Esophagus squamous epithelium (tissue), 5 donors: ENCODE data around the gene PTPRJ. TPM values are rescaled to one million over a fixed set of nuclear protein-coding genes. Genes with fewer than 3 reads are reported as not detected.

Experiments
- DNase-seq: peaks from one replicate; lab custom pipeline; 2025; lab: John Stamatoyannopoulos, UW
- H3K27ac ChIP-seq, 4 donors: fragments of 200-600 bp; sonication (generic); one replicate each; pipeline ENCODE4 v1.5.1; 2016 to 2019; ENCODE audit warnings: mild to moderate bottlenecking in 1 of 4
- H3K27me3 ChIP-seq, 4 donors: fragments of 200-600 bp; sonication (generic); 1 replicate in 3 of 4; 2 replicates in 1 of 4; pipeline versions ENCODE4 v1.5.1 to v1.6.0; 2017 to 2021; ENCODE audit warnings: antibody characterized with exemption in 1 of 4
- H3K36me3 ChIP-seq, 3 donors: fragments of 200-600 bp; sonication (generic); one replicate each; pipeline ENCODE4 v1.5.1; 2016 to 2019
- H3K4me1 ChIP-seq, 3 donors: fragments of 200-600 bp; sonication (generic); one replicate each; pipeline ENCODE4 v1.5.1; 2017 to 2019
- H3K4me3 ChIP-seq, 4 donors: fragments of 200-600 bp; sonication (generic); 1 replicate in 3 of 4; 2 replicates in 1 of 4; pipeline ENCODE4 v1.5.1; 2016 to 2019; ENCODE audit warnings: mild to moderate bottlenecking in 2 of 4, moderate library complexity in 1 of 4
- H3K9me3 ChIP-seq, 3 donors: fragments of 200-600 bp; sonication (generic); one replicate each; pipeline ENCODE4 v1.5.1; 2016 to 2019
- POLR2A ChIP-seq, 4 donors: fragments of 450-650 bp; IDR thresholded peaks; one replicate each; pipeline ENCODE4 v1.6.1; 2017; ENCODE audit warnings: antibody characterized with exemption in 4 of 4, mild to moderate bottlenecking in 4 of 4, moderate library complexity in 3 of 4
- WGBS, 2 donors: methylation state at CpG; one replicate each; pipeline ENCODE4 v1.1.5; 2018; 5-methylcytosine and 5-hydroxymethylcytosine counted together
- intact Hi-C: fragments of 100-400 bp; cut with DNase I; formaldehyde crosslinking; loops from one replicate; pipeline ENCODE4 v1.15.0; 2022
- total RNA-seq, 4 donors: library from RNA; depleted of rRNA; stranded (reverse); fragments of >200 nt; gene quantifications; one replicate each; pipeline ENCODE4 v1.1.0, GENCODE V29; 2016
- TF ChIP-seq, protein P1 (sequence below), 6 experiments: fragments of 450-650 bp in 4 of 6; fragments of 200-600 bp in 2 of 6; sonication (generic) in 2 of 6; IDR thresholded peaks; one replicate each; pipeline ENCODE4 v1.5.1; 2016 to 2019; ENCODE audit warnings: antibody characterized with exemption in 6 of 6, mild to moderate bottlenecking in 4 of 6, moderate library complexity in 4 of 6
- donor health status: DM: yes; HTN: yes; CAD: no.

The PTPRJ gene
- total RNA-seq, 4 donors from 2014 or later: 1.7 to 11.6 (median 3.4) TPM

DNA sequence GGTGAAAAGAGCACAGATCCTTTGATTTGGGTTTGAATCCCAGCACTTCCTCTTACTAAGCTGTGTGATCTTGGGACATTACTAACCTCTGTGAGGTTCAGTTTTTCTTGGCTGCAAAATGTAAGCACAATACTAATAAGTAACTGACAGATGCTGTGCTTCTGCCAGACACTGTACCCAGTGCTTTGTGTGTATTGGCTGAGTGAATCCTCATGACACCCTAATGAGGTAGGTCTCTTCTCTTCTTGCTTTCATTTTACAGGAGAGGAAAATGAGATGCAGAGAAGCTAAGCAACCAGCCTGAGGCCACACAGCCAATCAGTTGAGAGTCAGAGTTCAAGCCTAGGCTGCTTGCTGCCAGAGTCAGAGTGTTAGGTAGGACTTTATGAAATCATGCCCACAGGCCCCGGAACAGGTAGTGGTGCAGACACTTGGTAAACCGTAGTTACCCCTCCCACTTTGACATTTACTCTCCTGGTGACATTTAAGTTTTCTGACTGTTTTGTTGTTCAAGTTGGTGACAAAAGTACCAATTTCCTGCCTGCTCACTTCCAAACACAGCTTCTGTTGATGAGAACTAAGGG is 21.2 kb downstream of the PTPRJ start:
- no peaks in the 10 kb centered on the region for H3K36me3 ChIP-seq
- intact Hi-C loops: no loop called here
- peak overlapping the region in 3 of 4 donors; percentile 29 to 53 (median 40) for H3K27ac ChIP-seq

DNA sequence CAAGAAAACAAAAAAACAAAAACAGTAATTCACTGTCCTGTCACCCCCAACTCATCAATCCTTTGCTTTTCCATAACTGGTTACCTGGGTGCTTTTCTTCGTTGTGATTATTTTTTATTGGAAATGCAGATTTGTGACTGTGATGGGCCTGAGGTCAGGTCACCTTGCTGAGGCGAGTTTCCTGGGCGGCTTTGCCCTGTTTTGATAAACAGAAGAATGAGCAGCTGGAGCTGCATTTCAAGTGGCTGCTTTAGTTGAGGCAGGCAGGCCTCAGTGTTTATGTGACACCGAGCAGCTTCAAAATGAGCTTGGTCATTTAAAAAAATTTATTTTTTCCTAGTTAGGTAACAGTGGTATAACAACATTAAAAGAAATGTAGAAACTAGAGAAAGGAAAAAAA is 22.2 kb downstream of the PTPRJ start:
- WGBS, 2 donors: 65 to 84% methylated on average over 4 of the region's 4 CpGs
- peak overlapping the region in 3 of 4 donors; percentile 40 to 69 (median 53) for H3K27ac ChIP-seq

More for the DNA sequence above, 21.2 kb downstream of the PTPRJ start:
- no peak for DNase-seq
- TF ChIP-seq, protein P1, sequence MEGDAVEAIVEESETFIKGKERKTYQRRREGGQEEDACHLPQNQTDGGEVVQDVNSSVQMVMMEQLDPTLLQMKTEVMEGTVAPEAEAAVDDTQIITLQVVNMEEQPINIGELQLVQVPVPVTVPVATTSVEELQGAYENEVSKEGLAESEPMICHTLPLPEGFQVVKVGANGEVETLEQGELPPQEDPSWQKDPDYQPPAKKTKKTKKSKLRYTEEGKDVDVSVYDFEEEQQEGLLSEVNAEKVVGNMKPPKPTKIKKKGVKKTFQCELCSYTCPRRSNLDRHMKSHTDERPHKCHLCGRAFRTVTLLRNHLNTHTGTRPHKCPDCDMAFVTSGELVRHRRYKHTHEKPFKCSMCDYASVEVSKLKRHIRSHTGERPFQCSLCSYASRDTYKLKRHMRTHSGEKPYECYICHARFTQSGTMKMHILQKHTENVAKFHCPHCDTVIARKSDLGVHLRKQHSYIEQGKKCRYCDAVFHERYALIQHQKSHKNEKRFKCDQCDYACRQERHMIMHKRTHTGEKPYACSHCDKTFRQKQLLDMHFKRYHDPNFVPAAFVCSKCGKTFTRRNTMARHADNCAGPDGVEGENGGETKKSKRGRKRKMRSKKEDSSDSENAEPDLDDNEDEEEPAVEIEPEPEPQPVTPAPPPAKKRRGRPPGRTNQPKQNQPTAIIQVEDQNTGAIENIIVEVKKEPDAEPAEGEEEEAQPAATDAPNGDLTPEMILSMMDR (IDR thresholded peaks at IDR 0.05): no peak
- TF ChIP-seq POLR2A (IDR thresholded peaks at IDR 0.05): peak in 1 of 4 donors; percentile 29
- Histone ChIP-seq H3K4me3 (no peak overlapping the region), H3K27me3 (no peaks in the 10 kb centered on the region), H3K9me3 (no peaks in the 10 kb centered on the region), H3K4me1 (peaks cover 4 to 47% (median 4%) of the 10 kb centered on the region in 3 donors)
- 44 to 67% methylated on average over 2 of the region's 2 CpGs for WGBS, 2 donors

DNA sequence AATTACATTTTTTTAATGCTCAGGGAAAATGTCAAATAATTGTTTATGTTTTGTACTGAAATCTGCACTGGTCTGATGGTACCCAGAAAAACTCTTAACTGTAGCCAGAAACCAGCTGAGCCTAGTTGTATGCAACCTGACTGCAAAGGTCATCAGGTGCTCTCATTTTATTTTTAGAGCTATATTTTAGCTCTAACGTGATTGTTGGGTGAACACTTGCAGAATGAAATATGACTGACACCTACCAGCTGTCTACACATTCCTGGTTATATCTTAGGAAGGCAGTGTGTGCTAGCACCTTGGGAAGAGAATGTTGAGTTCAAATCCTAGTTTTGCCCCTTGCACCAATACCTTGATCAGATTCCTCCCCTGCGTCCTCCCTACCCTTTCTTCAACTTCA is 23.6 kb downstream of the PTPRJ start:
- Histone ChIP-seq H3K9me3 (no peaks in the 10 kb centered on the region), H3K27ac (peak overlapping the region in 2 of 4 donors; percentile 7 to 9), H3K36me3 (no peaks in the 10 kb centered on the region), H3K27me3 (no peaks in the 10 kb centered on the region), H3K4me3 (no peak overlapping the region), H3K4me1 (peaks cover 4 to 46% (median 5%) of the 10 kb centered on the region in 3 donors)
- 71 to 78% methylated on average over 2 of the region's 2 CpGs for WGBS, 2 donors
- TF ChIP-seq, protein P1 (IDR thresholded peaks at IDR 0.05): no peak
- no peak for TF ChIP-seq POLR2A (IDR thresholded peaks at IDR 0.05)
- no peak for DNase-seq
- intact Hi-C loops: no loop called here

More for the DNA sequence above, 22.2 kb downstream of the PTPRJ start:
- Histone ChIP-seq H3K27me3 (no peaks in the 10 kb centered on the region), H3K36me3 (no peaks in the 10 kb centered on the region), H3K4me1 (peaks cover 4 to 51% (median 5%) of the 10 kb centered on the region in 3 donors), H3K9me3 (no peaks in the 10 kb centered on the region), H3K4me3 (no peak overlapping the region)
- intact Hi-C loops: no loop called here
- TF ChIP-seq, protein P1 (IDR thresholded peaks at IDR 0.05): no peak
- TF ChIP-seq POLR2A (IDR thresholded peaks at IDR 0.05): no peak
- DNase-seq: no peak

DNA sequence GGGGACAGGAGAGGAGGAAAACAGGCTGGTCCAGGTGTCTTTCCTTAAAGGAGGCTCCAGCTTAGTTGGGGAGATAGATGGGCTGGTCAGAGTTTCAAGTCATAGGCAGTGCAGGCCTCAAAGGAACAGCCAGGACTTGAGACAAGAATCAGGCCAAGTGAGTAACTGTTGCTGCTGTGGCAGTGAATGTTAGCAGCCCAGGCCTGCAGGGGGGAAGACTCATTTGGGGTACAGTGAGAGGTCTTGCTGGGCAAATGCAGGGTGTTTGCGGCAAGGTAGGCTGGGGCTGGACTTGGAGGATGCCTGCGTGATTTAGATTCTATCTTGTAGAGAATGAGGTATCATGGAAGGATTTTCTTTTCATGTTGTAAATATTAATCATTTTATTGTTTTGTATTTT is 24.1 kb downstream of the PTPRJ start:
- H3K27me3 ChIP-seq: no peaks in the 10 kb centered on the region
- TF ChIP-seq, protein P1 (IDR thresholded peaks at IDR 0.05): no peak
- DNase-seq: no peak
- H3K27ac ChIP-seq: peak overlapping the region in 2 of 4 donors; percentile 7 to 9
- intact Hi-C loops: no loop called here
- WGBS, 2 donors: 89% methylated on average over 2 of the region's 2 CpGs
- no peaks in the 10 kb centered on the region for H3K36me3 ChIP-seq
- H3K4me1 ChIP-seq: peaks cover 4 to 41% (median 5%) of the 10 kb centered on the region in 3 donors
- H3K9me3 ChIP-seq: no peaks in the 10 kb centered on the region
- no peak overlapping the region for H3K4me3 ChIP-seq

DNA sequence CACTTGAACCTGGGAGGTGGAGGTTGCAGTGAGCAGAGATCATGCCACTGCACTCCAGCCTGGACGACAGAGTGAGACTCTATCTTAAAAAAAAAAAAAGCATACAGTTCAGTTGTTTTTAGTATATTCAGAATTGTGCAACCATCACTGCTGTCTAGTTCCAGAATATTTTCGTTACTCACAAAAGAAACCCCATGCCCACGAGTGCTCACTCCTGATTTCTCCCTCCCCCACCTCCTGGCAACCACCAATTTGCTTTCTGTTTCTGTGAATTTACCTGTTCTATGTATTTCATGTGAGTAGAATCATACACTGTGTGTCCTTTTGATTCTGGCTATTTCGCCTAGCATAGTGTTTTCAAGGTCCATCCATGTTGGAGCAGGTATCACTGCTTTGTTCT is 24.8 kb downstream of the PTPRJ start:
- no peaks in the 10 kb centered on the region for H3K27me3 ChIP-seq
- 45 to 52% methylated on average over 4 of the region's 4 CpGs for WGBS, 2 donors
- peak overlapping the region in 2 of 4 donors; percentile 5 to 45 for H3K27ac ChIP-seq
- peaks cover 4 to 41% (median 5%) of the 10 kb centered on the region in 3 donors for H3K4me1 ChIP-seq
- intact Hi-C loops: no loop called here
- H3K36me3 ChIP-seq: no peaks in the 10 kb centered on the region
- no peaks in the 10 kb centered on the region for H3K9me3 ChIP-seq
- TF ChIP-seq, protein P1 (IDR thresholded peaks at IDR 0.05): no peak
- no peak for TF ChIP-seq POLR2A (IDR thresholded peaks at IDR 0.05)
- DNase-seq: no peak
- H3K4me3 ChIP-seq: no peak overlapping the region
